H1 (cell line): ENCODE data around the gene ATAD3B. TPM values are rescaled to one million over a fixed set of nuclear protein-coding genes. Genes with fewer than 3 reads are reported as not detected.

Experiments used
- CTCF ChIA-PET: fragments of 300-600 bp; sonication (Branson Sonifier 250); formaldehyde crosslinking; loops from one replicate; lab custom pipeline; 2021; ENCODE audit not compliant: partially characterized antibody; lab: Charles Lee
- POLR2A ChIA-PET: fragments of 300-600 bp; sonication (Branson Sonifier 250); formaldehyde crosslinking; loops from one replicate; lab custom pipeline; 2021; ENCODE audit warnings: inconsistent platforms; ENCODE audit not compliant: partially characterized antibody; lab: Charles Lee
- DNase-seq, 2 experiments: peaks; one replicate each; pipeline versions ENCODE4 v3.0.0 to v3.0.0-alpha.2; 2010 to 2022; ENCODE audit warnings: low spot score in 2 of 2, low read depth in 1 of 2, mixed read lengths in 1 of 2
- FAIRE-seq: peaks from 2 replicates; lab custom pipeline; 2011; peaks lifted over from hg19 to GRCh38; lab: Jason Lieb, UNC
- H2AFZ ChIP-seq: 2 replicates; pipeline ENCODE4 v1.8.1; 2012; ENCODE audit warnings: low read length, inconsistent platforms
- H2AK5ac ChIP-seq: 2 replicates; pipeline ENCODE4 v1.6.1; 2013; ENCODE audit warnings: low read depth, low read length
- H2BK120ac ChIP-seq: replicated peaks from 2 replicates; pipeline ENCODE3; 2013; ENCODE audit warnings: low read depth, low read length, inconsistent platforms
- H2BK12ac ChIP-seq: 2 replicates; pipeline ENCODE4 v1.6.1; 2013; ENCODE audit warnings: low read depth, low read length
- H2BK15ac ChIP-seq: 2 replicates; pipeline ENCODE4 v1.6.1; 2013; ENCODE audit warnings: low read length
- H2BK20ac ChIP-seq: 2 replicates; pipeline ENCODE4 v1.6.1; 2013; ENCODE audit warnings: low read length
- H2BK5ac ChIP-seq: 2 replicates; pipeline ENCODE4 v1.6.1; 2013; ENCODE audit warnings: low read depth, low read length
- H3K14ac ChIP-seq: 2 replicates; pipeline ENCODE4 v1.6.1; 2013; ENCODE audit warnings: inconsistent platforms; ENCODE audit not compliant: insufficient read length
- H3K18ac ChIP-seq: 2 replicates; pipeline ENCODE4 v1.6.1; 2013; ENCODE audit warnings: low read length; ENCODE audit errors: extremely low read depth
- H3K23ac ChIP-seq: 2 replicates; pipeline ENCODE4 v1.6.1; 2013; ENCODE audit warnings: inconsistent platforms; ENCODE audit not compliant: insufficient read length
- H3K23me2 ChIP-seq: 2 replicates; pipeline ENCODE4 v1.6.1; 2013; ENCODE audit warnings: low read depth, low read length
- H3K27ac ChIP-seq: 2 replicates; pipeline ENCODE4 v1.6.1; 2011; ENCODE audit warnings: low read depth, low read length, inconsistent platforms
- H3K27me3 ChIP-seq, 4 experiments: replicated peaks in 1 of 4; 1 replicate in 1 of 4; 2 replicates in 3 of 4; pipeline versions ENCODE4 v1.6.1 to v1.8.1; 2011 to 2013; ENCODE audit warnings: low read length in 3 of 4, mild to moderate bottlenecking in 3 of 4, inconsistent platforms in 2 of 4, mixed read lengths in 2 of 4, moderate library complexity in 1 of 4; ENCODE audit not compliant: control insufficient read depth in 3 of 4, insufficient read depth in 3 of 4; ENCODE audit errors: extremely low read depth in 1 of 4
- H3K36me3 ChIP-seq, 4 experiments: 2 replicates each; pipeline versions ENCODE4 v1.6.1 to v1.8.1; 2011 to 2013; ENCODE audit warnings: mild to moderate bottlenecking in 4 of 4, low read length in 3 of 4, moderate library complexity in 2 of 4, control low read depth in 1 of 4, inconsistent platforms in 1 of 4; ENCODE audit not compliant: insufficient read depth in 4 of 4, control insufficient read depth in 2 of 4
- H3K4ac ChIP-seq: replicated peaks from 2 replicates; pipeline ENCODE3; 2013; ENCODE audit warnings: low read length, low read depth, mixed read lengths, inconsistent platforms; ENCODE audit not compliant: insufficient read length
- H3K4me1 ChIP-seq, 4 experiments: replicated peaks in 1 of 4; 1 replicate in 1 of 4; 2 replicates in 3 of 4; pipeline versions ENCODE4 v1.6.1 to v1.8.1; 2011 to 2013; ENCODE audit warnings: low read length in 3 of 4, inconsistent platforms in 2 of 4, mixed read lengths in 1 of 4; ENCODE audit not compliant: insufficient read depth in 4 of 4, control insufficient read depth in 3 of 4
- H3K4me2 ChIP-seq, 2 experiments: 2 replicates each; pipeline versions ENCODE4 v1.6.1 to v1.8.1; 2011 to 2013; ENCODE audit warnings: low read depth in 2 of 2, low read length in 2 of 2, control low read depth in 1 of 2, inconsistent platforms in 1 of 2, mild to moderate bottlenecking in 1 of 2; ENCODE audit not compliant: insufficient read depth in 1 of 2
- H3K4me3 ChIP-seq, 4 experiments: fragments of 200-600, 300-600 bp in 1 of 4; sonication (generic), shearing (Covaris generic), sonication (Bioruptor Twin) in 1 of 4; 2 replicates each; pipeline versions ENCODE4 v1.5.1 to v1.8.1; 2011 to 2016; ENCODE audit warnings: low read length in 4 of 4, low read depth in 3 of 4, control low read depth in 2 of 4, inconsistent platforms in 2 of 4, mild to moderate bottlenecking in 2 of 4, mixed read lengths in 1 of 4, moderate library complexity in 1 of 4; ENCODE audit not compliant: insufficient read depth in 2 of 4; ENCODE audit errors: extremely low read depth in 1 of 4
- H3K56ac ChIP-seq: replicated peaks from 2 replicates; pipeline ENCODE3; 2013; ENCODE audit warnings: low read depth, mild to moderate bottlenecking, mixed read lengths, low read length, inconsistent platforms; ENCODE audit not compliant: insufficient read length
- H3K79me1 ChIP-seq: 2 replicates; pipeline ENCODE4 v1.6.1; 2013; ENCODE audit warnings: low read depth, low read length, control low read depth
- H3K79me2 ChIP-seq, 2 experiments: 2 replicates each; pipeline versions ENCODE4 v1.6.1 to v1.8.1; 2012 to 2013; ENCODE audit warnings: low read length in 2 of 2, mild to moderate bottlenecking in 2 of 2, inconsistent platforms in 1 of 2; ENCODE audit not compliant: insufficient read depth in 2 of 2, control insufficient read depth in 1 of 2
- H3K9ac ChIP-seq, 4 experiments: replicated peaks in 1 of 4; 1 replicate in 1 of 4; 2 replicates in 3 of 4; pipeline versions ENCODE4 v1.6.1 to v1.8.1; 2011 to 2013; ENCODE audit warnings: low read depth in 3 of 4, low read length in 3 of 4, control low read depth in 2 of 4, mild to moderate bottlenecking in 2 of 4, moderate library complexity in 2 of 4, inconsistent platforms in 1 of 4; ENCODE audit errors: extremely low read depth in 1 of 4
- H3K9me3 ChIP-seq, 2 experiments: 2 replicates each; pipeline versions ENCODE4 v1.6.1 to v1.8.1; 2012 to 2013; ENCODE audit warnings: mild to moderate bottlenecking in 2 of 2, moderate library complexity in 2 of 2, control low read depth in 1 of 2, inconsistent platforms in 1 of 2, low read depth in 1 of 2, low read length in 1 of 2, mixed read lengths in 1 of 2; ENCODE audit not compliant: insufficient read depth in 2 of 2
- H4K20me1 ChIP-seq, 2 experiments: replicated peaks in 1 of 2; 2 replicates each; pipeline versions ENCODE3 to v1.8.1; 2011 to 2013; ENCODE audit warnings: inconsistent platforms in 2 of 2, low read length in 2 of 2, mild to moderate bottlenecking in 1 of 2; ENCODE audit not compliant: insufficient read depth in 2 of 2, control insufficient read depth in 1 of 2
- H4K5ac ChIP-seq: 2 replicates; pipeline ENCODE4 v1.6.1; 2013; ENCODE audit warnings: low read length, low read depth, mixed read lengths, inconsistent platforms; ENCODE audit not compliant: insufficient read length
- H4K8ac ChIP-seq: 2 replicates; pipeline ENCODE4 v1.8.0; 2013; ENCODE audit warnings: mild to moderate bottlenecking, moderate library complexity, low read length, inconsistent platforms; ENCODE audit not compliant: insufficient read depth; ENCODE audit errors: extremely low read depth
- H4K91ac ChIP-seq: replicated peaks from 2 replicates; pipeline ENCODE3; 2013; ENCODE audit warnings: low read length, mixed read lengths, inconsistent platforms; ENCODE audit not compliant: insufficient read length
- CBX5 ChIP-seq: fragments of 300-800, 300-1000 bp; sonication (generic); IDR thresholded peaks from 2 replicates; pipeline ENCODE4 v1.7.1; 2016; ENCODE audit warnings: antibody characterized with exemption, low read length, low read depth
- CBX8 ChIP-seq: fragments of 300-800, 300-1000 bp; sonication (generic); IDR thresholded peaks from 2 replicates; pipeline ENCODE4 v1.7.1; 2016; ENCODE audit warnings: low read depth, low read length, borderline replicate concordance
- CREB1 ChIP-seq: IDR thresholded peaks from 2 replicates; pipeline ENCODE4 v1.6.1; 2012; ENCODE audit warnings: inconsistent platforms
- EP300 ChIP-seq, 2 experiments: IDR thresholded peaks; 1 replicate in 1 of 2; 2 replicates in 1 of 2; pipeline ENCODE4 v1.6.1; 2011 to 2012; ENCODE audit warnings: low read depth in 2 of 2, low read length in 2 of 2, mild to moderate bottlenecking in 2 of 2, borderline replicate concordance in 1 of 2, inconsistent platforms in 1 of 2, moderate library complexity in 1 of 2
- KDM1A ChIP-seq: fragments of 200-600, 300-600 bp; sonication (generic); IDR thresholded peaks from 2 replicates; pipeline ENCODE4 v1.7.1; 2016; ENCODE audit warnings: mild to moderate bottlenecking, low read length, borderline replicate concordance
- KDM4A ChIP-seq: IDR thresholded peaks from one replicate; pipeline ENCODE4 v1.7.1; 2012; ENCODE audit warnings: low read depth, mild to moderate bottlenecking, moderate library complexity, low read length, inconsistent platforms; ENCODE audit not compliant: severe bottlenecking
- NANOG ChIP-seq: IDR thresholded peaks from 2 replicates; pipeline ENCODE4 v1.6.1; 2011; ENCODE audit warnings: low read length, low read depth, mild to moderate bottlenecking, inconsistent platforms; ENCODE audit not compliant: insufficient read depth, poor library complexity, severe bottlenecking
- POLR2AphosphoS5 ChIP-seq: IDR thresholded peaks from 2 replicates; pipeline ENCODE4 v1.6.1; 2011; ENCODE audit warnings: low read depth, low read length
- RAD21 ChIP-seq, 2 experiments: IDR thresholded peaks in 1 of 2; conservative IDR thresholded peaks in 1 of 2; 2 replicates each; pipeline ENCODE4 v1.6.1; 2011; ENCODE audit warnings: low read depth in 2 of 2, low read length in 2 of 2, improper control_type of control experiment in 1 of 2, inconsistent platforms in 1 of 2, mild to moderate bottlenecking in 1 of 2, moderate library complexity in 1 of 2
- RBBP5 ChIP-seq: IDR thresholded peaks from 2 replicates; pipeline ENCODE4 v1.7.1; 2012; ENCODE audit warnings: low read depth, mild to moderate bottlenecking, inconsistent platforms, low read length, moderate library complexity, borderline replicate concordance
- YY1 ChIP-seq: IDR thresholded peaks from 2 replicates; pipeline ENCODE4 v1.6.1; 2011; ENCODE audit warnings: low read depth, mild to moderate bottlenecking, low read length
- WGBS, 2 experiments: shearing (Covaris generic) in 1 of 2; methylation state at CpG; one replicate each; pipeline versions ENCODE4 v1.1.6 to v1.1.7; 2013 to 2015; ENCODE audit warnings: low lambda C conversion rate in 2 of 2, mixed read lengths in 2 of 2, inconsistent platforms in 1 of 2, low coverage in 1 of 2, missing lambda C conversion rate in 1 of 2; ENCODE audit not compliant: insufficient replicate concordance in 2 of 2, insufficient coverage in 1 of 2, insufficient read length in 1 of 2; ENCODE audit errors: extremely low coverage in 1 of 2, missing lambda C conversion rate in 1 of 2; 5-methylcytosine and 5-hydroxymethylcytosine counted together
- polyA plus RNA-seq, 7 experiments: library from polyadenylated mRNA; depleted of rRNA in 3 of 7; stranded (reverse) in 5 of 7; unstranded in 2 of 7; fragments of >200 nt in 5 of 7; fragments of 200-250 nt in 2 of 7; gene quantifications; 1 replicate in 5 of 7; 2 replicates in 1 of 7; 4 replicates in 1 of 7; pipeline versions ENCODE4 v1.2.1 to v1.2.3, GENCODE V29; 2011 to 2013; ENCODE audit warnings: missing spikeins in 2 of 7, mixed read lengths in 2 of 7
- total RNA-seq: library from RNA; stranded (reverse); fragmentation: NEBNext Ultra II Directional; extraction: Animal tissue kit (Norgen Biotek cat#: 25700); gene quantifications from 2 replicates; pipeline ENCODE4 v1.2.1, GENCODE V29; 2021
- TF ChIP-seq, protein P1 (sequence below): IDR thresholded peaks from 2 replicates; pipeline ENCODE4 v1.6.1; 2011; ENCODE audit warnings: low read depth, mild to moderate bottlenecking, low read length; ENCODE audit not compliant: insufficient read depth

Gene ATAD3B
- total and polyA plus RNA-seq, 2 of the 8 experiments (the other 6 are each of a cell fraction or from before 2014, with no cell fraction given) = 31.3 to 63.0 TPM

DNA sequence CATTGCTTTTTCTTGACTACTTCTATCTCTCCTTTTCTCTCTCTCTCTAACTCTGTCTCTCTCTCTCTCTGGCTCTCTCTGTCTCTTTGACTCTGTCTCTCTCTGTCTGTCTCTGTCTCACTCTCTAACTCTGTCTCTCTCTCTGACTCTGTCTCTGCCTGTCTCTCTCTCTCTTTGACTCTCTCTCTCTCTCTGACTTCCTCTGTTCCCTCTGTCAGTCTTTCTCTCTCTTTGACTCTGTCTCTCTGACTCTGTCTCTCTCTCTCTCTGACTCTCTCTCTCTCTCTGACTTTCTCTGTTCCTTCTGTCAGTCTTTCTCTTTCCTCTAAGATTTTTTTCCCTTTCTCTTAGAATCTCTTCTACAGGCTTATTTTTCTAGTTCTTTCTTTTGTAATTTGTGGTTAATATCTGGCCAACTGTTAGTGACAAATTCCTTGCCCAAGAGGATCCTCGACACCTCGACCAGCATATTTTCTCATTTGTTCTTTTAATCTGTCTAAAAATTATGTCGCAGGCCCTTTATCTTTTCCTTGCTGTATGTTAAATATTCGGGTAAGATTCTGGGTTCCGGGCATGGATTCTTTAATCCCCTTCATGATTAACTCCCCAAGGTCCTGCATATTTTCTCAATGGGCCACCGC lies 22.3 kb upstream of the ATAD3B start, which contains the start of gene ATAD3C:
Gene ATAD3C, plus strand, starts transcription at position 591 of the 641 bp plus-strand sequence. CDS start 995 bp downstream, outside the sequence.
- FAIRE-seq (no peak), DNase-seq (no peak)
- H4K91ac ChIP-seq = no peak within 1 kb of the TSS
- H3K4ac ChIP-seq = no peak within 1 kb of the TSS
- H3K36me3 ChIP-seq = no peaks in the 10 kb centered on the region
- no peaks in the 10 kb centered on the region for H3K23me2 ChIP-seq
- H3K23ac ChIP-seq = no peak within 1 kb of the TSS
- no peaks in the 10 kb centered on the region for H3K79me2 ChIP-seq
- H3K56ac ChIP-seq = no peak within 1 kb of the TSS
- no peak within 1 kb of the TSS for H4K8ac ChIP-seq
- H2AK5ac ChIP-seq = no peak within 1 kb of the TSS
- no peak within 1 kb of the TSS for H2BK15ac ChIP-seq
- H2BK20ac ChIP-seq = no peak within 1 kb of the TSS
- WGBS, 2 experiments = 96% methylated on average over 6 of the region's 6 CpGs; no CpG with 5 or more reads in 1 of the 2 experiments
- H3K9me3 ChIP-seq = no peaks in the 10 kb centered on the region
- no peak within 1 kb of the TSS for H2BK120ac ChIP-seq
- H3K79me1 ChIP-seq = no peaks in the 10 kb centered on the region
- no peak within 1 kb of the TSS for H3K18ac ChIP-seq
- no peaks in the 10 kb centered on the region for H4K20me1 ChIP-seq
- CTCF ChIA-PET = interaction anchor here (1.0 to 1.9 kb wide), 2 partner anchors 11 to 47 kb away, joined by 3 to 5 read pairs; no protein-coding TSS in a partner anchor
- H3K14ac ChIP-seq = no peak within 1 kb of the TSS
- no peak within 1 kb of the TSS for H3K4me3 ChIP-seq
- H4K5ac ChIP-seq = no peak within 1 kb of the TSS
- H2BK5ac ChIP-seq = no peak within 1 kb of the TSS
- H2BK12ac ChIP-seq = no peak within 1 kb of the TSS
- H3K27ac ChIP-seq = no peak within 1 kb of the TSS
- no peaks in the 10 kb centered on the region for H3K4me1 ChIP-seq
- no peaks in the 10 kb centered on the region for H3K27me3 ChIP-seq
- H3K4me2 ChIP-seq = no peak within 1 kb of the TSS
- H2AFZ ChIP-seq = no peak within 1 kb of the TSS
- POLR2A ChIA-PET = interaction anchor here (0.7 to 0.8 kb wide), 2 partner anchors 16 to 43 kb away, joined by 3 read pairs; no protein-coding TSS in a partner anchor
- H3K9ac ChIP-seq = no peak within 1 kb of the TSS
- no peak for TF ChIP-seq RAD21 (IDR thresholded peaks at IDR 0.05 in 1 of 2, conservative IDR thresholded peaks at IDR 0.05 in 1 of 2; ENCODE audit: low read depth in 2 of 2, low read length in 2 of 2)
- TF ChIP-seq CREB1 = no peak
- TF ChIP-seq POLR2AphosphoS5 = no peak
- no peak for TF ChIP-seq YY1
- TF ChIP-seq, protein P1, sequence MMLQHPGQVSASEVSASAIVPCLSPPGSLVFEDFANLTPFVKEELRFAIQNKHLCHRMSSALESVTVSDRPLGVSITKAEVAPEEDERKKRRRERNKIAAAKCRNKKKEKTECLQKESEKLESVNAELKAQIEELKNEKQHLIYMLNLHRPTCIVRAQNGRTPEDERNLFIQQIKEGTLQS = no peak
- no peak for TF ChIP-seq KDM4A
- TF ChIP-seq CBX5 = no peak
- no peak for TF ChIP-seq RBBP5
- TF ChIP-seq EP300 (IDR thresholded peaks at IDR 0.05; ENCODE audit: borderline replicate concordance in 1 of 2, low read depth in 2 of 2, low read length in 2 of 2) = no peak
- TF ChIP-seq NANOG = no peak
- TF ChIP-seq KDM1A = no peak
- TF ChIP-seq CBX8 = no peak
